HG03095 (cell line): ENCODE results near the gene MCU.

Source experiments
- ATAC-seq: cut with Tn5 transposase; IDR thresholded peaks from one replicate; pipeline ENCODE4 v1.9.1; 2021; ENCODE audit warnings: moderate library complexity; ENCODE audit not compliant: unreplicated experiment

Gene MCU

GRCh38 chr10:72930276-72930675, 238.3 kb downstream of the MCU start:
- ATAC-seq: no peak

DNA sequence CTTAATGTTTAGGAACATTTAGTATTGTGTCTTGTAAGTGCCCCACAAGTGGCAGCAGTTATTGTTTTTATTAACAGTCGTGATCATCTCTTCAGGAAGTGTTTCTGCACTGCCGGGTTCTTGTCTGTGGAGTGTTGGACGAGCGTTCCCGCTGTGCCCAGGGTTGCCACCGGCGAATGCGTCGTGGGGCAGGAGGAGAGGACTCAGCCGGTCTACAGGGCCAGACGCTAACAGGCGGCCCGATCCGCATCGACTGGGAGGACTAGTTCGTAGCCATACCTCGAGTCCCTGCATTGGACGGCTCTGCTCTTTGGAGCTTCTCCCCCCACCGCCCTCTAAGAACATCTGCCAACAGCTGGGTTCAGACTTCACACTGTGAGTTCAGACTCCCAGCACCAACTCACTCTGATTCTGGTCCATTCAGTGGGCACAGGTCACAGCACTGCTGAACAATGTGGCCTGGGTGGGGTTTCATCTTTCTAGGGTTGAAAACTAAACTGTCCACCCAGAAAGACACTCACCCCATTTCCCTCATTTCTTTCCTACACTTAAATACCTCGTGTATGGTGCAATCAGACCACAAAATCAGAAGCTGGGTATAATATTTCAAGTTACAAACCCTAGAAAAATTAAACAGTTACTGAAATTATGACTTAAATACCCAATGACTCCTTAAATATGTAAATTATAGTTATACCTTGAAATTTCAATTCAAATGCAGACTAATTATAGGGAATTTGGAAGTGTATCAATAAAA, 240.5 kb downstream of the MCU start:
- no peak for ATAC-seq

DNA sequence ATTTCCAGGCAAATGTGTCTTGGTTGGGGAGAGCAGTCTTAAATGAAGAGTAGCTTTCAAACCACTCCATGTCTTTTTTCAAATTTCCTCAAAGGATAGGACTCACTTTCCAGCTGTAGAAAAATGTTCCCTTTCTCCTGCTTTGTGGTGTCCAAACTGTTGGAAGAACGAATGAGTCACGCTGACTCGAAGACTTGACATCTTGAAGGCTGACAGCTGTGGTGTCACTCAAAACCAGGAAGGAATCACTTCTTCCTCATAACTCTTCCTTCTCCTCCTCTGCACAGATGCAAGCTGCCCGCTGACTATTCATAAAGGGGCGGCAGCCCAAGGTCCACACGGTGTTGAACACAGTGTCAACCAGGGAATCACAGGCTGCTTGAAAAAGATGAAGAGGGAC, 243.4 kb downstream of the MCU start:
- ATAC-seq: no peak
